Natural killer cell (primary cell): ENCODE results near the gene MYO1F. TPM values are rescaled to one million over a fixed set of nuclear protein-coding genes. Genes with fewer than 3 reads are reported as not detected.
A peak's percentile ranks its signal among the peaks of the same experiment; 100 is the strongest.

ENCODE experiments used
- ATAC-seq, 3 donors: fragments of 150-1000 bp in 2 of 3; fragments of 200-7000 bp in 1 of 3; cut with Tn5 transposase; 1 replicate in 1 of 3; 2 replicates in 2 of 3; pipeline ENCODE4 v1.10.0; 2021; ENCODE audit warnings: mild to moderate bottlenecking in 2 of 3, moderate library complexity in 2 of 3
- DNase-seq, 2 donors: peaks; one replicate each; pipeline versions ENCODE4 v3.0.0 to v3.0.0-alpha.2; 2013 to 2021; ENCODE audit warnings: mixed read lengths in 1 of 2
- H3K27ac ChIP-seq: one replicate; pipeline ENCODE4 v1.5.1; 2013; ENCODE audit warnings: mild to moderate bottlenecking, low read length
- H3K27me3 ChIP-seq: one replicate; pipeline ENCODE4 v1.6.1; 2013; ENCODE audit warnings: low read length; ENCODE audit not compliant: control insufficient read depth, insufficient read depth
- H3K36me3 ChIP-seq: one replicate; pipeline ENCODE4 v1.6.1; 2013; ENCODE audit warnings: low read length; ENCODE audit not compliant: control insufficient read depth, insufficient read depth
- H3K4me1 ChIP-seq: one replicate; pipeline ENCODE4 v1.6.1; 2013; ENCODE audit warnings: low read length; ENCODE audit not compliant: control insufficient read depth, insufficient read depth
- H3K4me3 ChIP-seq: one replicate; pipeline ENCODE4 v1.5.1; 2013; ENCODE audit warnings: low read length
- H3K9me3 ChIP-seq: one replicate; pipeline ENCODE4 v1.6.1; 2013; ENCODE audit warnings: low read length; ENCODE audit not compliant: control insufficient read depth, insufficient read depth
- H3K27ac Mint-ChIP-seq, 2 donors: one replicate each; pipeline ENCODE4 v1.8.0; 2022; ENCODE audit warnings: mild to moderate bottlenecking in 2 of 2, mixed read lengths in 2 of 2, moderate library complexity in 1 of 2
- H3K27me3 Mint-ChIP-seq, 2 donors: one replicate each; pipeline ENCODE4 v1.8.0; 2022; ENCODE audit warnings: low read depth in 2 of 2, mixed read lengths in 2 of 2
- H3K36me3 Mint-ChIP-seq: one replicate; pipeline ENCODE4 v1.8.0; 2022; ENCODE audit warnings: mixed read lengths
- H3K4me1 Mint-ChIP-seq, 2 donors: one replicate each; pipeline ENCODE4 v1.8.0; 2022; ENCODE audit warnings: mixed read lengths in 2 of 2
- H3K4me3 Mint-ChIP-seq: one replicate; pipeline ENCODE4 v1.8.0; 2022; ENCODE audit warnings: mild to moderate bottlenecking, moderate library complexity, mixed read lengths
- H3K9me3 Mint-ChIP-seq, 2 donors: one replicate each; pipeline ENCODE4 v1.8.0; 2022; ENCODE audit warnings: mixed read lengths in 2 of 2
- CTCF ChIP-seq: fragments of 200-600 bp; IDR thresholded peaks from one replicate; pipeline ENCODE4 v1.8.0; 2022; ENCODE audit warnings: antibody characterized with exemption
- WGBS: methylation state at CpG from one replicate; pipeline ENCODE4 v1.1.7; 2013; ENCODE audit warnings: missing lambda C conversion rate; ENCODE audit not compliant: insufficient coverage; 5-methylcytosine and 5-hydroxymethylcytosine counted together
- intact Hi-C: fragments of 100-400 bp; cut with micrococcal nuclease; formaldehyde crosslinking; loops from one replicate; pipeline ENCODE4 v1.14.2; 2022
- total RNA-seq, 4 donors: library from RNA; stranded (reverse); fragments of 120-200 nt in 1 of 4; gene quantifications; one replicate each; pipeline versions ENCODE4 v1.2.3 to v1.2.4, GENCODE V29; 2013 to 2022

MYO1F gene
- total RNA-seq, 3 donors from 2014 or later (not counting 1 experiment from before 2014, with no cell fraction given): 971 to 1,223 (median 1,014) TPM

GRCh38 chr19:8615024-8615423 is 37.8 kb upstream of the MYO1F start:
- H3K27me3 ChIP-seq: no peaks in the 10 kb centered on the region
- peak overlapping the region; percentile 64 to 67 for H3K27ac Mint-ChIP-seq

GRCh38 chr19:8614455-8614854 is 37.2 kb upstream of the MYO1F start:
- Histone ChIP-seq H3K9me3 (no peaks in the 10 kb centered on the region), H3K4me3 (no peak overlapping the region), H3K27me3 (no peaks in the 10 kb centered on the region), H3K4me1 (peaks cover 46% of the 10 kb centered on the region), H3K36me3 (no peaks in the 10 kb centered on the region), H3K27ac (no peak overlapping the region)
- Mint-ChIP-seq H3K36me3 (no peaks in the 10 kb centered on the region), H3K4me3 (no peak overlapping the region), H3K27me3 (peaks cover 0 to 2% of the 10 kb centered on the region in 2 donors), H3K9me3 (no peaks in the 10 kb centered on the region), H3K4me1 (peaks cover 35 to 49% of the 10 kb centered on the region in 2 donors), H3K27ac (no peak overlapping the region)
- 98% methylated on average over 2 of the region's 2 CpGs for WGBS
- TF ChIP-seq CTCF: no peak
- DNase-seq (no peak), ATAC-seq (no peak)
- intact Hi-C loops: no loop called here

More at GRCh38 chr19:8615024-8615423, 37.8 kb upstream of the MYO1F start:
- intact Hi-C loops: loop anchor here (1.0 to 5.0 kb wide), 2 partner anchors 27 to 33 kb away; no protein-coding TSS in a partner anchor
- 44% methylated on average over 6 of the region's 6 CpGs for WGBS
- H3K9me3 Mint-ChIP-seq: no peaks in the 10 kb centered on the region
- peaks cover 40% of the 10 kb centered on the region for H3K4me1 ChIP-seq
- ATAC-seq (no peak), DNase-seq (no peak)
- H3K9me3 ChIP-seq: no peaks in the 10 kb centered on the region
- TF ChIP-seq CTCF: no peak
- peaks cover 0 to 3% of the 10 kb centered on the region in 2 donors for H3K27me3 Mint-ChIP-seq
- H3K4me3 ChIP-seq: no peak overlapping the region
- H3K4me3 Mint-ChIP-seq: peak overlapping the region; percentile 39
- no peak overlapping the region for H3K27ac ChIP-seq
- peaks cover 30 to 43% of the 10 kb centered on the region in 2 donors for H3K4me1 Mint-ChIP-seq
- H3K36me3 Mint-ChIP-seq: no peaks in the 10 kb centered on the region
- no peaks in the 10 kb centered on the region for H3K36me3 ChIP-seq

DNA sequence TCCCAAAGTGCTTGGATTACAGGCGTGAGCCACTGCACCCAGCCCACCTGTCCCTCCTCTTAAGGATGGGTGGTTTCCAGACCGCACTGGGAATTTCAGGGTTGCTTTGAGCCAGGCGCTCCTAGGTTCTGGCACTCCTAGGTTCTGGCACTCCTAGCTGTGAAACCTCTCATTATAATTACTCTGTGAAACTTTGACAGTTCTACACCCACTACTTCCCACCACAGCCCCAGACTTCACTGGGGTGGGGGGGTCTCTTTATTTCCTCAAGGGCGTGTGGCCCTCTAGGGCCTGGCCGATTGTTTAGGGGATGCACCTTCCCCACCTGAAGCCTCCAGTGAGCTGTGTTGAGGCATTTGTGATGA is 35.5 kb upstream of the MYO1F start:
- Histone ChIP-seq H3K4me1 (peaks cover 59% of the 10 kb centered on the region), H3K27ac (peak overlapping the region; percentile 38), H3K9me3 (no peaks in the 10 kb centered on the region), H3K36me3 (no peaks in the 10 kb centered on the region), H3K4me3 (no peak overlapping the region), H3K27me3 (no peaks in the 10 kb centered on the region)
- H3K4me3 Mint-ChIP-seq: peak overlapping the region; percentile 82
- no peaks in the 10 kb centered on the region for H3K36me3 Mint-ChIP-seq
- peak overlapping the region; percentile 85 to 92 for H3K27ac Mint-ChIP-seq
- no peak for TF ChIP-seq CTCF
- WGBS: 52% methylated on average over 3 of the region's 5 CpGs
- no peaks in the 10 kb centered on the region for H3K9me3 Mint-ChIP-seq
- intact Hi-C loops: no loop called here
- ATAC-seq (peak; percentile 34 to 62 (median 58)), DNase-seq (peak in 1 of 2 donors; percentile 62)
- peaks cover 0 to 2% of the 10 kb centered on the region in 2 donors for H3K27me3 Mint-ChIP-seq
- H3K4me1 Mint-ChIP-seq: peaks cover 48 to 64% of the 10 kb centered on the region in 2 donors
